Skeletal muscle tissue (tissue), 4 donors: Measurements from ENCODE around the gene SIAH1. TPM values are rescaled to one million over a fixed set of nuclear protein-coding genes. Genes with fewer than 3 reads are reported as not detected.
A peak's percentile ranks its signal among the peaks of the same experiment; 100 is the strongest.

Experiments
- H3K27ac ChIP-seq: one replicate; pipeline ENCODE4 v1.7.0; 2013; ENCODE audit warnings: mild to moderate bottlenecking, low read depth, low read length, inconsistent platforms
- H3K27me3 ChIP-seq, 3 donors: one replicate each; pipeline ENCODE4 v1.7.0; 2013; ENCODE audit warnings: low read length in 3 of 3; ENCODE audit not compliant: control insufficient read depth in 3 of 3, insufficient read depth in 3 of 3
- H3K36me3 ChIP-seq, 3 donors: one replicate each; pipeline ENCODE4 v1.7.0; 2013; ENCODE audit warnings: low read length in 3 of 3; ENCODE audit not compliant: control insufficient read depth in 3 of 3, insufficient read depth in 3 of 3
- H3K4me1 ChIP-seq, 3 donors: one replicate each; pipeline ENCODE4 v1.7.0; 2013; ENCODE audit warnings: low read length in 3 of 3, mild to moderate bottlenecking in 3 of 3; ENCODE audit not compliant: control insufficient read depth in 3 of 3, insufficient read depth in 3 of 3
- H3K4me3 ChIP-seq, 3 donors: one replicate each; pipeline ENCODE4 v1.7.0; 2013; ENCODE audit warnings: low read length in 3 of 3
- H3K9ac ChIP-seq, 3 donors: one replicate each; pipeline ENCODE4 v1.7.0; 2013; ENCODE audit warnings: low read length in 3 of 3, mild to moderate bottlenecking in 3 of 3, moderate library complexity in 2 of 3, low read depth in 1 of 3
- H3K9me3 ChIP-seq, 3 donors: one replicate each; pipeline ENCODE4 v1.7.0; 2013; ENCODE audit warnings: low read length in 3 of 3; ENCODE audit not compliant: control insufficient read depth in 3 of 3
- total RNA-seq: library from RNA; depleted of rRNA; stranded (reverse); fragments of >200 nt; gene quantifications from one replicate; pipeline ENCODE4 v1.2.3, GENCODE V29; 2014
- donor health status: Osteomylitis.

The SIAH1 gene
- total RNA-seq, 1 donor from 2014 or later: 53.8 TPM

GRCh38 chr16:48335961-48336360 is 49.3 kb downstream of the SIAH1 start:
- Histone ChIP-seq H3K27me3 (no peaks in the 10 kb centered on the region), H3K27ac (no peak overlapping the region), H3K36me3 (peaks cover 10 to 19% (median 10%) of the 10 kb centered on the region in 3 donors), H3K9ac (no peak overlapping the region), H3K9me3 (no peaks in the 10 kb centered on the region), H3K4me1 (peaks cover 3 to 4% (median 4%) of the 10 kb centered on the region in 3 donors), H3K4me3 (no peak overlapping the region)

GRCh38 chr16:48334325-48334724 is 50.9 kb downstream of the SIAH1 start:
- Histone ChIP-seq H3K4me3 (no peak overlapping the region), H3K9ac (no peak overlapping the region), H3K36me3 (peaks cover 10 to 19% (median 10%) of the 10 kb centered on the region in 3 donors), H3K27ac (no peak overlapping the region), H3K4me1 (peaks cover 10 to 13% (median 11%) of the 10 kb centered on the region in 3 donors), H3K27me3 (no peaks in the 10 kb centered on the region), H3K9me3 (no peaks in the 10 kb centered on the region)

- H3K9ac ChIP-seq: no peak overlapping the region
- peaks cover 12 to 16% (median 13%) of the 10 kb centered on the region in 3 donors for H3K4me1 ChIP-seq
- H3K36me3 ChIP-seq: peaks cover 10 to 19% (median 10%) of the 10 kb centered on the region in 3 donors
- no peaks in the 10 kb centered on the region for H3K9me3 ChIP-seq
- H3K4me3 ChIP-seq: no peak overlapping the region
- H3K27me3 ChIP-seq: no peaks in the 10 kb centered on the region
- no peak overlapping the region for H3K27ac ChIP-seq
These were observed 52.2 kb downstream of the SIAH1 start for GRCh38 chr16:48332978-48333377.

- Histone ChIP-seq H3K4me1 (peaks cover 12 to 16% (median 13%) of the 10 kb centered on the region in 3 donors), H3K27ac (no peak overlapping the region), H3K9ac (peak overlapping the region in 2 of 3 donors; percentile 30 to 39), H3K4me3 (peak overlapping the region in 1 of 3 donors; percentile 7), H3K36me3 (peaks cover 10 to 14% (median 10%) of the 10 kb centered on the region in 3 donors), H3K9me3 (no peaks in the 10 kb centered on the region), H3K27me3 (no peaks in the 10 kb centered on the region)
These were observed 54.4 kb downstream of the SIAH1 start for GRCh38 chr16:48330841-48331192.

GRCh38 chr16:48330189-48330840 is 54.9 kb downstream of the SIAH1 start:
- no peak overlapping the region for H3K9ac ChIP-seq
- H3K9me3 ChIP-seq: no peaks in the 10 kb centered on the region
- peaks cover 12 to 16% (median 13%) of the 10 kb centered on the region in 3 donors for H3K4me1 ChIP-seq
- no peaks in the 10 kb centered on the region for H3K27me3 ChIP-seq
- peaks cover 10 to 13% (median 10%) of the 10 kb centered on the region in 3 donors for H3K36me3 ChIP-seq
- no peak overlapping the region for H3K27ac ChIP-seq
- peak overlapping the region in 1 of 3 donors; percentile 7 for H3K4me3 ChIP-seq

- Histone ChIP-seq H3K36me3 (peaks cover 0 to 5% (median under 1%) of the 10 kb centered on the region in 3 donors), H3K4me1 (peaks cover 12 to 17% (median 15%) of the 10 kb centered on the region in 3 donors), H3K9me3 (no peaks in the 10 kb centered on the region), H3K27me3 (no peaks in the 10 kb centered on the region), H3K9ac (no peak overlapping the region), H3K4me3 (no peak overlapping the region), H3K27ac (no peak overlapping the region)
These were observed 56.1 kb downstream of the SIAH1 start for GRCh38 chr16:48329138-48329537.

GRCh38 chr16:48326915-48327314 is 58.3 kb downstream of the SIAH1 start:
- peaks cover 0 to 3% (median 0%) of the 10 kb centered on the region in 3 donors for H3K36me3 ChIP-seq
- H3K27ac ChIP-seq: no peak overlapping the region
- no peak overlapping the region for H3K9ac ChIP-seq
- H3K27me3 ChIP-seq: no peaks in the 10 kb centered on the region
- peaks cover 16 to 23% (median 20%) of the 10 kb centered on the region in 3 donors for H3K4me1 ChIP-seq
- H3K9me3 ChIP-seq: no peaks in the 10 kb centered on the region
- no peak overlapping the region for H3K4me3 ChIP-seq

GRCh38 chr16:48323783-48324775 is 61.1 kb downstream of the SIAH1 start:
- Histone ChIP-seq H3K27ac (no peak overlapping the region), H3K4me1 (peaks cover 7 to 10% (median 10%) of the 10 kb centered on the region in 3 donors), H3K9me3 (no peaks in the 10 kb centered on the region), H3K9ac (no peak overlapping the region), H3K36me3 (peaks cover 0 to 3% (median 0%) of the 10 kb centered on the region in 3 donors), H3K27me3 (no peaks in the 10 kb centered on the region), H3K4me3 (no peak overlapping the region)

- Histone ChIP-seq H3K36me3 (peaks cover 0 to 3% (median 0%) of the 10 kb centered on the region in 3 donors), H3K9ac (no peak overlapping the region), H3K27ac (no peak overlapping the region), H3K9me3 (no peaks in the 10 kb centered on the region), H3K4me1 (peaks cover 10 to 17% (median 14%) of the 10 kb centered on the region in 3 donors), H3K27me3 (no peaks in the 10 kb centered on the region), H3K4me3 (no peak overlapping the region)
These were observed 63.7 kb downstream of the SIAH1 start for GRCh38 chr16:48321317-48322036.
